Frontal cortex (tissue), 4 donors: ENCODE data around the gene TMED1. TPM values are rescaled to one million over a fixed set of nuclear protein-coding genes. Genes with fewer than 3 reads are reported as not detected.
A peak's percentile ranks its signal among the peaks of the same experiment; 100 is the strongest.

Experiments
- DNase-seq, 2 donors: peaks; one replicate each; pipeline ENCODE4 v3.0.0; 2012; ENCODE audit warnings: low spot score in 2 of 2
- FAIRE-seq: peaks from 2 replicates; lab custom pipeline; 2012; peaks lifted over from hg19 to GRCh38; lab: Jason Lieb, UNC
- total RNA-seq: library from RNA; depleted of rRNA; stranded (reverse); fragments of >200 nt; gene quantifications from one replicate; pipeline ENCODE4 v1.2.3, GENCODE V29; 2014
- donor health status: control.
- donor health status: control.
- donor health status: control.

Gene TMED1
- total RNA-seq, 1 donor from 2014 or later: 11.8 TPM

DNA sequence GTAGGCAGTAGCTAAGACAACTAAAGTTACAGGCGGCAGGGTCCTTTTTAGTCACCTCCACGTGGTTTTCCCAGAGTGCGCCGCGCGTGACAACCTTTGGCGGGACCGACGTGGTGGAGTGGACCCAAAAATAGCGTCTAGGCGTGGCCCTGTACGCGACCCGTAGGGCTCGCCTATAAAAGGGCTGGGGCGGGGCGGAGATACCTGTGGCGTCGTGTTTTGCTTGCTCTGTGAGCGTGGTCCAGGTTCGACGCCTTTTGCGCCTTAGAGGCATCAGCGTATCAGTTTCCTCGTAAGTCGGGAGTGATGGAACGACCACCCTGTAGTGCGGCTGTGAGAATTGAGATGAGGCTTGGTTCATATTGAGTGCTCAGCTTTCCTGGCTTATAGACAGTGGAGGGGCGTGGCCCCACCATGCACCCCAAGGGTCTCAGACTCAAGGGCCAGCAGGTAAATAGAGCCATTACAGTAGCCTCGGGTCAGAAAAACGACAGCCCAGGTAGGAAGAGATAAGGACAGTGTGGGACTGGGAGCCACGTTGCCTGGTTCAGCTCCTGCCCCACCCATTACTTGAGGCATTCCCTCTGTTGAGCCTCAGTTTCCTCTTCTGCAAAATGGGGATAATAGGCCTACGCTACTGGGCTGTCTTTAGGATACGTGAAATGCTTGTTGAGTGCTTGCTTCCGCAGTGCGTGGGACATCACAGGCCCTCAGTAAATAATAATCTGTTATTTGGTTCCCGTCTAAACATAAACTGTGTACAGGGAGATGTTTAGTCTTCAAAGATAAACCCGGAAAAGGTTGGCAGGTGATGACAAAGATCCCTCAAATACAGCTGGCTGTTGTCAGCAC lies 693 bp upstream of the TMED1 start:
- DNase-seq: peak in 1 of 2 donors; percentile 76
- FAIRE-seq: no peak

DNA sequence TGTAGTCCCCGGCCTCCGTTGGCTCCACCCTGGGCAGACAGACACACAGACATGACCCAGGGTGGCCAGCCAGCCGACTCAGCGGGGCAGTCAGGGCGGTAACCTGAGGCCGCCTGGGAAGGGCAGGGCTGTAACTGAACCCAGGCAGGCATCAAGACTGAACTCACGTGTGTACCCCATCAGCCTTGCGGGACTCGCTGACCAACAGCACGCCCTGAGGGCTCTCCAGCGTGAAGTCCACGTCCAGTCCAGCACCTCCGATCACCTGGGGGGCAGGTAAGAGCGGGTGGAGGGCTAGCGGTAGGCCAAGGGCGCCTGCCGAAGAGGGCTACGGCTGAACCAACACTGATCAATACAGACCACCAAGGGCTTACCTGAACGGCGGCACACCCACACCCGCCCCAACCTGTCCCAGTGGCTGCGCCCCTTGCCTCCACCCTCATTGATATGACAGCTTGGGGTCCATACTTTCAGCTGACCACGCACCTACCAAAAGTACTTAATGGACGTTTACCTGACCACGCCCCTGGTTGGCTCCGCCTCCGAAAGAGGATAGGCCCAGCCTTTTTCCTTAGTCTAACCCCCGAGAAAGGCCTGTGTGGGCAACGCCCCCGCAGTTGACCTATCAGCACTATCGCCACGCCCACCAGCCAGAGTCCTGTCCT lies 791 bp downstream of the TMED1 start:
- DNase-seq (no peak), FAIRE-seq (no peak)

GRCh38 chr19:10832939-10833296 lies 3.1 kb downstream of the TMED1 start:
- DNase-seq: no peak
- FAIRE-seq: no peak

DNA sequence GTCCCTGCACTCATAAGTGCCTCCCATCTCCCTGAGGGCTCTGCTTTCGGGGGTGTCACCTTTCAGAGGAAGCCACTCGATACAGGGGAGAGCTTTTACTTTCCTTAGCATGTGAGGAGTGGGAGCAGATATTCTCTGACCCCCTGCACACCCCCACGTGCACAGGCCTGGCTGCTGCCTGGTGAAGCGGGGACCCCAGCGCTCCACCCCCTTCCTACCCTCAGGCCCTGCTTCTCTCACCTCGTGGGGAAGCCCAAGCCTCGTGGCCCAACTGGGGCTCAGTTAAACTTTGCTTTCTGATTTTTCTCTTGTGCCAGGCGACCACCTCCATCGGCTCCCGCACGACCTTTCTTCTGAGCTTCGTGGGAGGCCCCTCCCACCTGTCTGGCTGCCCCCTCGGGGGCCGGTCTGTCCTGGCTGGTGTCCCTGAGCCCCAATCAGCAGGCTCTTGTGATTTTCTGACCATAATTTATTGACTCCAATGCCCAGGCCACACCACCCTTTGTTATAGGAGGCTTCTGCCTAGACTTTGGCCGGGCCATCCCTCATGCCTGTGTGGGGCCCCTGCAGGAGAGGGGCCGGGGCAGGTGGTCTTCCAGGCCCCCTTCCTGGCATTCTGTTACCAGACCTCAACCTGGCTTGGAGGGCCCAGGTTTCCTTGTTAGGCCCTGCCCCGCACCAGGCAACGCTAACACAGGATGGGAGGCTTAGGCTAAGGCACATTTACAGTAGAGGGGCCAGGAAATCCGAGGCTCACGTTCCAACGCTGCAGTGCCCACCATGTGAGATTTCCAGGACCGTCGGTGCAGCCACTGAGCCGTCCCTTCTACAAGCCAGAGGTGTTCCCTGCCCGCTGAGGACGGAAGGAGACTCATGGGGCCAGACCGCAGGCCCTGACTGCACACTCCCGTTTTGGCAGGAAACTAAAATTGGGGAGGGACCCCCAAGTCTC lies 3.7 kb downstream of the TMED1 start:
- FAIRE-seq (no peak), DNase-seq (no peak)

GRCh38 chr19:10830931-10831779 lies 4.9 kb downstream of the TMED1 start:
- FAIRE-seq: no peak
- no peak for DNase-seq

- no peak for DNase-seq
- FAIRE-seq: no peak
Measured at GRCh38 chr19:10830370-10830769, 5.6 kb downstream of the TMED1 start.

- DNase-seq (no peak), FAIRE-seq (no peak)
Measured at GRCh38 chr19:10829967-10830366, 6.0 kb downstream of the TMED1 start.

GRCh38 chr19:10828981-10829821 lies 6.8 kb downstream of the TMED1 start:
- FAIRE-seq: no peak
- DNase-seq: no peak

DNA sequence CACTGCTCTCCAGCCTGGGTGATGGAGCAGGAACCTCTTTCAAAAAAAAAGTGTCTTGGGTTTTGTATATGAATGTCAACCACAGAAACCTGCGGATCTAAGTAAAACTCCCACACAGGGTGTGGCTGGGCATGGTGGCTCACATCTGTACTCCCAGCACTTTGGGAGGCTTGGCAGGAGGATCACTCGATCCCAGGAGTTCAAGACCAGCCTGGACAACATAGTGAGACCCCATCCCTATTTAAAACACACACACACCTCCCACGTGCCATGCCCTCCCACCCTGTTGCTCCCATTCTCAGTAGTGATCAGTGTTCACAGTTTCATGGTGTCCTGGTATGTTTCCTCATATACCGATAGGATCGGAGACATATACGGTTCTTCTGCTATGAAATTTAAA lies 9.2 kb downstream of the TMED1 start:
- FAIRE-seq: no peak
- no peak for DNase-seq

DNA sequence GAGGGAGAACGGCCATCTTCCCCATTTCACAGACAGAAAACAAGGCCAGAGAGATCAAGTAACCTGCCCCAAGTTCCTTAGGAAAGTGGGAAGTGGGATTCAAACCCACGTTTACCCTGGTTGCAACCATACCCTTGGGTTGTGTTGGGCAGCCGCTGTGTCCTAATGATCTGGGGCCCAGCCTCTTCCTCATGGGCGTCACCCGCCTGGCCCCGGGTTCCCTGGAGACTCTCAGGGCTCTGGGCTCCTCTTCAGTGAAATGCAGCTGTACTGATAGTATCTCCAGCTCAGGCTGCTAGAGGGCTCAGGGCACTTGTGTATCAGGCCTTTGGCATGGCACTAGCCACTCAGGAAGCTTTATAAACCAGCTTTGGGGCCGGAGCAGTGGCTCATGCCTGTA lies 9.8 kb downstream of the TMED1 start:
- DNase-seq: no peak
- FAIRE-seq: no peak

- no peak for DNase-seq
- no peak for FAIRE-seq
Measured at GRCh38 chr19:10823690-10824089, 12.3 kb downstream of the TMED1 start.

GRCh38 chr19:10820173-10820572 lies 15.8 kb downstream of the TMED1 start:
- FAIRE-seq (no peak), DNase-seq (no peak)

DNA sequence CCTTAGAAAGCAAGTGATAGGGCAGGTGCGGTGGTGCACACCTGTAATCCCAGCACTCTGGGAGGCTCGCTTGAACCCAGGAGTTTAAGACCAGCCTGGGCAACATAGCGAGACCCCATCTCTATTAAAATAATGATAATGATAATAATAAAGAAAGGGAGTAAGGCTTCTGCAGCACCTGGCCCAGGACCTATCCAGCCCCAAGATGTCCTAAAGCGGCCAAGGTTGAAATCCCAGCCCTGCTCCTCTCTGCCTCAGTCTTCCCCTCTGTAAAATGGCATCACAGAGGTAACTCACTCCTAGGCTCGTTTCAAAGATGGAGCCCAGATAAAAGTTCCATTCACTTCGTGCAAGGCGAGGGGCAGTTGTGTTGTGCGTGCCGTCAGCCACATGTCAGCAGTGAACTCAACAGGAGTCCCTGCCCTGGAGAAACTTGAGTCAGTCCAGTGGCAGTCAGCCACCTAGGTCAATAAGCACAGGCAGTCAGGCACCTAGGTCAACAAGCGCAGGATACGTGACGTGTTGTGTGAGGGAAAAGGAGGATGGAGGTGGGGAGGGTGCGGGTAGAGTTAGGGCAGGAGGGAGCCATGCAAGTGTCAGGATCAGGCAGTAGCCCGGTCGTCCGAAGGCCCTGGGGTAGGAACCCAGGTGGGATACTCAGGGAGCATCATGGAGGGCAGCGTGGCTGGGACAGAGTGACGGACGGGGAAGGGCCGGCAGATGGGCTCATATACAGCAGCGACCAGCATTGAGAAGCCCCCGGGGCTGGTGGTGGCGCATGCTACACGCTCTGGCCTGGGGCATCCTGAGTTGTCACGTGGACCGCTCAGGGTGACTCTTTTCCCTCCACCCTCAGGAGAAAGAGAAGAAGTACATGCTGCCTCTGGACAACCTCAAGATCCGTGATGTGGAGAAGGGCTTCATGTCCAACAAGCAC lies 16.6 kb downstream of the TMED1 start:
- no peak for FAIRE-seq
- DNase-seq: no peak

DNA sequence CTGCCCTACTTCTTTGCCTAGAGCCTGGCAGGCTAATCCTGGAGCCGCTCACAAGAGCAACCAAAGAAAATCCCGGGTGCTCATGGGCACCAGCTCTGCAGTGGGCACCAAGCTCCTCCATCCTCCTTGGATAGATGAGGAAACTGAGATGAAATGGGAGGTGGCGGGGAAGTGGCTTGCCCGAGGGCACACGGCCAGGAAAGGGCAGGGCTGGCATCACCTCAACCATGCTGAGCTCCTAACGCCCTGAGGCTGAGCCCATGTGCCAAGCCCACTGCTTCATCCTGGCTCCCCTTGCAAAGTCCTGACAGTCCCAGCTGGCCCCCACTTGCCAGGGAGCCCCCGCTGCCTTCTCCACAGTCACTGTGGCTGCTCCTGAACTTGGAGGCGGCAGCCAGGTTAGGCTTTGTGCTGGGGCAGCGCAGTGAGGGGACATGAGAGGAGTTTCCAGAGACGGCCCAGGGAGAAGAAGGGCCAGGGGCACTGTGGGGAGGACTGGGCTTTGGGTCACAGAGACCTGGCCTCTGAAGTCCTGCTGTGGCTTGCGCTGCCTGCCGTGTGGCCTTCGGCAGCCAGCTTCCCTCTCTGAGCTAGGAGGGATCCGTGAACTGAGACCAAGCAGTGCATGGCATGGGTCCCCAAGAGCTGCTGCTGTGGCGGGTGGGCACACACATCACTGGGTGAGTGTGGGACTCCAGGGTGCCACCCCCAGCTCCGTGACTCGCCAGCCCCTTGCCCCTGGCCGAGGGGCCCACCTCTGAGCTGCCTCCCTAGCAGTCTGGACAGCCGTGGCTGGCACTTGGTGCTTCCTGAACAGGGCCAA lies 17.5 kb downstream of the TMED1 start:
- no peak for DNase-seq

GRCh38 chr19:10817291-10818038 lies 18.5 kb downstream of the TMED1 start:
- no peak for DNase-seq
- no peak for FAIRE-seq

More for the DNA sequence above, 17.5 kb downstream of the TMED1 start:
- no peak for FAIRE-seq

DNA sequence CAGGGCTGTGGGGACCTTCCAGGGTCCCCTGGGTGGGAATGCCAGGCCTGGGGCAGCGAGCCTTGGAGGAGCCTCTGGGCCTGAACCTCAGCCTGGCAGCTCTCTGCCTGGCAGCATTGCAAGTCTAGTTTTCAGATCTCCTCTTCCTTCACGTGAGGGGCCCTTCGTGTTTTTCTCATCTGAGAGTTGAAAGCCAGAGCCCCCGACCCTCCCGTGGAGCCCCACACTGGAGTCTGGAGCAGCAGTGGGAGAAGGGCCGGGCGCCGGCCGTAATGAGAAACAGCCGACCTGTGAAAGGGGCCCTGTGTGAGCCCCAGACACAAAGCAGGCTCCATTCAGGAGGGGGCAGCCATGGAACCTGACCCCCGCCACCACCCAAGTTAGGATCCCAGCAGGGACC lies 19.3 kb downstream of the TMED1 start:
- no peak for DNase-seq
- FAIRE-seq: no peak
